Measurements from ENCODE around the gene NCAPH2.
"Not testable (repeated sequence)": the region's sequence is repeated elsewhere in the genome, so short reads cannot be mapped to it uniquely, and the experiment has no call there.

NCAPH2 gene

DNA sequence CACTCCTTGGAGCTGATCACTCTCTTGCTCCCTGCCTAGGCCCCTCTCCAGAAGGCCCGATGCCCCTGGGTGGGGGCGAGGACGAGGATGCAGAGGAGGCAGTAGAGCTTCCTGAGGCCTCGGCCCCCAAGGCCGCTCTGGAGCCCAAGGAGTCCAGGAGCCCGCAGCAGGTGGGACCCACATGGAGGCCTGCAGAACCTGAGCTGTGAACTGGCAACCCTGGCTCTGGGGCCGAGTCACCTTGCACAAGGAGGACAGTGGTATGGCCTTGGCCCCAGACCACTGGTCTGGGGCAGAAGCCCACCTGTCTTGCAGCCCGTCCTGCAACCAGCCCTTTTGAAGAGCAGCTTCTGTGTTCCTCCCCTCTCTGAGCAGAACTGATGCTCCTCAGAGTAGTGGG, 11.1 kb downstream of the NCAPH2 start:
- no peak for DNase-seq (ENCODE audit: low read depth)

DNA sequence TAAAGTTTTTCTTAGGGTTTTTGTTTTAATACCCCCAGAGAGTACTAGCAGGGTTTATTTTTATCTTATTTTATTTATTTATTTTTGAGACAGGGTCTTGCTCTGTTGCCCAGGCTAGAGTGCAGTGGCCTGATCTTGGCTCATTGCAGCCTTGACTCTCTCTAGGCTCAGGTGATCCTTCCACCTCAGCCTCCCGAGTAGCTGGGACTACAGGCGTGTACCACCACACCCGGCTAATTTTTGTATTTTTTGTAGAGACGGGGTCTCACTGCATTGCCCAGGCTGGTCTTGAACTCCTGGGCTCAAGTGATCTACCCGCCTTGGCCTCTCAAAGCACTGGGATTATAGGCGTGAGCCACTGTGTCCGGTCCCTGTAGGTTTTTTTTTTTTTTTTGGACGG, 12.2 kb downstream of the NCAPH2 start:
- not testable (repeated sequence) for DNase-seq (ENCODE audit: low read depth)

DNA sequence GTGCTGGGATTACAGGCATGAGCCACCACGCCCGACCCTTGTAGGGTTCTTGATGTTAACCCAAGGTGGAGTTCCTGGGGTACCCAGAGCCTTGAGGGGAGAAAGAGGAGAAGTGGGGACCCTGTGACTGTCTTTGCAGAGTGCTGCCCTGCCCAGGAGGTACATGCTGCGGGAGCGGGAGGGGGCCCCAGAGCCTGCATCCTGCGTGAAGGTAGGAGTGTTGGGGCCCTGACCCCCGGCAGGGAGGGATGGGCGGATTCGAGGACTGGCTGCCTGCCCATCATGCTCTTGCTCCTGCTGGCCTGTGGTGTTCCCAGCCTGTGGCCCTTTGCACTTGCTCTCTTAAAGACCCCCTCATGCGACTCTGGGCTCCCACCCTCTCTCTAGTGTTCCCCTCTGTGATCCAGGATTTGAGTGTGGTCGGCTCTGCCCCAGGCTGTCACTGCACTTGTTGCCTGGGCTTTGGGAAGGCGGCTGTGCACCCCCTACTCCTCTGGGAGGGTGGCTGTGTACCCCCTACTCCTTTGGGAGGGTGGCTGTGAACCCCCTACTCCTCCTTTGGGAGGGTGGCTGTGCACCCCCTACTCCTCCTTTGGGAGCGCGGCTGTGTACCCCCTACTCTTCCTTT, 12.9 kb downstream of the NCAPH2 start:
- DNase-seq (ENCODE audit: low read depth) = no peak

GRCh38 chr22:50521710-50522109, 13.7 kb downstream of the NCAPH2 start:
- no peak for DNase-seq (ENCODE audit: low read depth)

GRCh38 chr22:50522208-50522805, 14.3 kb downstream of the NCAPH2 start:
- DNase-seq (ENCODE audit: low read depth) = no peak

- DNase-seq (ENCODE audit: low read depth) = no peak
Measured at GRCh38 chr22:50522806-50523438, 14.9 kb downstream of the NCAPH2 start.

DNA sequence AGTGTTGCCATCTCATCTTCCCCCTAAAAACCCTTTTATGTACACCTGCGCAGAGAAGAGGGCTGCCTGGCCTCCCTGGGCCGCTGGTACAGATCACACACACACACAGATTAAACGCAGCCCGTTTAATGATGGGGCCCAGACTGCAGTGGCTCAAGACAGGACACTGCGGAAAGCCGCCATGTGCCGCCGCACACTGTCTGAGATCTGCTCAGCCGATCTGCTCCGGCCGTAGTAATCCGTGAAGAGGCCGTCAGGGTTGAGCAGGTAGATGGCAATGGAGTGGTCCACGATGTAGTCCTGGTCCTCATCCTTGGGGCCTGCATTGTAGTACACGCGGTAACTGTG, 15.4 kb downstream of the NCAPH2 start:
- no peak for DNase-seq (ENCODE audit: low read depth)

GRCh38 chr22:50523806-50524675, 16.0 kb downstream of the NCAPH2 start:
- DNase-seq (ENCODE audit: low read depth) = no peak

DNA sequence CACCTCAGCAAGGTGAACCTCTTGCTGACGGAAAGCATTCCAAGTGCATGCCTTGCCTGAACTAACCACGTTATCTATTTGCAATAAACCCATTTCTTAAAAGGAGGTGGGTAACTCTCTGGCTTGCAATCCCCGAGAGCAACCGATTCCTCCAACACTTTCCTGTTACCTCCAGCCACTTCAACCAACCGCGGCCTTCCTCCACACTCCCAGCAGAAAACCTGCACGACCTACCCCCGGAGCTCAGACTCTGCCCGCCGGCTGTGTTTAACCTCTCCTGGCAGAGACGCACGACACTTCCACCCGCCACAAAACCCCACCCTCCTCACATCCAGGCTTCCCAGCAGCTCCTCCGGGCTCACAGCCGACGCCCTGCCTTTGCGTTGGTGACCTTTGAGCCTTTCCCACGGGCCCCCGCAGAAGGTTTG, 16.7 kb downstream of the NCAPH2 start:
- DNase-seq (ENCODE audit: low read depth) = no peak

DNA sequence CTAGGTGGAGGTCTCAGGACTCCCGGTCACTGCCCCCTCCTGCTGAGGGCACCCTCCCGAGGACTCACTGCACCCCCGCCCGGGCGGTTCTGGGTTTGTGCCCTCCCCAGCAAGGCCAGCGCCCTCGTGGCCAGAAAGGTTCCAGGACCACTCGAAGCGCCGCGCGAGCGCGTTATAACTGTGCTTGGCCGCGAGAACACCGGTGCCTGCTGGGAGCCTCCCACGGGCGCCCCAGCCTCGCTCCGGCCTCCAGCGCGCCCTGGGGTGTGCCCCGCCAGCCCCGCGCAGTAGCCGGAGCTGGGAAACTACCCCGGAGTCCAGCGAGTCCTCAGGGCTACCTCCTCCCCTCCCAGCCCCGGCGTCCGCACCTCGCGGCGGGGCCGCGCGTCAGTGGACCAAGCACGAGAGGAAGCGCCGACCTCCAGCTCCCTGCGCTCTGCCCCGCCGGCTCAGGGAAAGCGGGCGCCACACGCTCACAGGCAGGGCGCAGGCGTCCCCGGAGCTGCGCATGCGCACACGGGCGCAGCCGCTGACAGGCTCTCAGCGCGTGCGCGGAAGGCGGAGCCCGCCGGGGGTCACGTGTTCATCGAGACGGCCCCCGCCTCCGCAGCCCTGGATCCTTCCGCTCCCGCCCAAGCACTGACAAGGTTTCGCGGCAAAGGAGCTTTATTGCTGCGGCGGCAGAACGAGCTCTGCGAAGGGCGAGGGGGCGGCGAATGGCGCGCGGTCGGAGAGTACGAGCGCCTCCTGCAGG, 17.3 kb downstream of the NCAPH2 start, which contains the start of gene SCO2:
Gene SCO2 (minus strand): TSS at position 495 of the 754 bp plus-strand sequence. CDS start 1,187 bp downstream, outside the sequence.
- peak; percentile 97 for DNase-seq (ENCODE audit: low read depth)

- DNase-seq (ENCODE audit: low read depth) = no peak
Measured at GRCh38 chr22:50525858-50526107, 17.8 kb downstream of the NCAPH2 start.

DNA sequence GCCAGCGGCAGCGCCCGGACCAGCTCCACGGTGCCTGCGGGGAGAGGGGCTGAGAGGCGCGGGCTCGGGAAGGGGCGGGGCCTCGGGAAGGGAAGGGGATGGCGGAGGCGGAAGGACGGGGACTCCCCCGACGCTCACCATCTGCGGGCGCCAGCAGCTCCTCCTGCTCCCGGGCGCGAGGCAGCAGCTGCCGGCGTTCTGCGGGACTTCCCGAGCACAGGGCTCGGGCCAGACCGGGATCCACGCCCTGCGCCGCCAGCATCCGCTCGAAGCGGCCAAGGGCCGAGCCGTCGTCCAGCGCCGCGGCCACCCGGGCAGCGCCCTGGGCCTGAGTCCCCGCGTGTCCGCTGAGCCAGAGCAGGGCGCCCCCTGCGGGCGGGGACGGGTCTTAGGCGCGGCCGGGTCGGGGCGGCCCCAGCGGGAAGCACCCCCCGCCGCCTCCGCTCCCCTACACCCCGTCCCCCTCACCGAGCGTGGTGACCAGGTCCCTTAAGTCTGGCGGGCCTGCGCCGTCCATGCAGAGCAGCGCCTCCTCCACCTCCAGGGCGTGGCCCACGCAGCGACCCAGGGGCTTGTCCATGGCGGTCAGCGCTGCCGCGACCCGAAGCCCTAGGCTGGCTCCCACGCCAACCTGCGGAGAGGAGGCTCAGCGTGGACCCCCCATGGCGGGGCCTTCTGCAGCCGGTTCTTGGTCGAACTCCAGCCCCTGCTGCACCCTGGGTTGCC, 18.2 kb downstream of the NCAPH2 start:
- DNase-seq (ENCODE audit: low read depth) = peak; percentile 65

DNA sequence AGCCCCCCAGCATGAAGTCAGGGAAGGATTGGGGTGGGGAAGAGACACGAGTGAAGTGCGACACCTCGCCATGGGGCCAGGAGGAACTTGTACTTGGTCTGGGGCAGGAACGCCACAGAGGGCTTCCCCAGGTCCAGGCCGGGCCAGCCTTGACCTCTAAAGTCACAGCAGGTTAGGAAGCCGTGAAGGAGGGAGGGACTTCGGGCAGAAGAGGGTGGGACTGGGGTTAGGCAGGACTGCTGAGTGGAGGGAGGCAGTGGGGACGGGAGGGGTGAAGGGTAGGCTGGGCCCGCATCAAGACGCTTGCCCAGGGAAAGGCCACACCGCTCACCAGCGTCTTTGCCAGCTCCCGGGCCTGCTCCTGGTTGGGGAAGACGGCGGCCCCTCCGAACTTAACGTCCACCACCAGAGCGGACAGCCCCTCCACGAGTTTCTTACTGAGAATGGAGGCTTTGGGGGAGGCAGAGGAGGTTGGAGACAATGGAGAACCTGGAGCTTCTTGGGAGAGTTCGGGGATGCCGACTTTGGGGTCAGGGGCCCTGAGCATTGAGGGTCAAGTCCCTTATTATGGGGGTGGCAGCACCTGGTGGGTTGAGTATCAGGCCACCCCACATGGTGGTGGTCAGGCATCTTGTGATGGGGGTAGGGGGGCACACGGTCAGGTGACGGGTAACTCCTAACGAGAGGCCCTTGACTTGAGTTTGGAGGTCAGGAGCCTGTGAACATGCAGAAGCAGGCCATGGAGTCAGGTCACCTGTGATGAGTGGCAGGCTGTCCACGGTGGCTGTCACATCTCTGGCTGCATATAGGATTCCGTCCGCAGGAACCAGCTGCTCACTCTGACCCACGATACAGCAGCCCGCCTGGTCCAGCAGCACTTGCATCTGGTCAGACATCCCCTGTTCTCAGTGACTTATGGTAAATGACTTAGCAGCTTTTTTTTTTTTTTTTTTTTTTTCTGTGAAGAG, 19.1 kb downstream of the NCAPH2 start:
- no peak for DNase-seq (ENCODE audit: low read depth)

- DNase-seq (ENCODE audit: low read depth) = no peak
Measured at GRCh38 chr22:50527921-50528681, 20.1 kb downstream of the NCAPH2 start.

DNA sequence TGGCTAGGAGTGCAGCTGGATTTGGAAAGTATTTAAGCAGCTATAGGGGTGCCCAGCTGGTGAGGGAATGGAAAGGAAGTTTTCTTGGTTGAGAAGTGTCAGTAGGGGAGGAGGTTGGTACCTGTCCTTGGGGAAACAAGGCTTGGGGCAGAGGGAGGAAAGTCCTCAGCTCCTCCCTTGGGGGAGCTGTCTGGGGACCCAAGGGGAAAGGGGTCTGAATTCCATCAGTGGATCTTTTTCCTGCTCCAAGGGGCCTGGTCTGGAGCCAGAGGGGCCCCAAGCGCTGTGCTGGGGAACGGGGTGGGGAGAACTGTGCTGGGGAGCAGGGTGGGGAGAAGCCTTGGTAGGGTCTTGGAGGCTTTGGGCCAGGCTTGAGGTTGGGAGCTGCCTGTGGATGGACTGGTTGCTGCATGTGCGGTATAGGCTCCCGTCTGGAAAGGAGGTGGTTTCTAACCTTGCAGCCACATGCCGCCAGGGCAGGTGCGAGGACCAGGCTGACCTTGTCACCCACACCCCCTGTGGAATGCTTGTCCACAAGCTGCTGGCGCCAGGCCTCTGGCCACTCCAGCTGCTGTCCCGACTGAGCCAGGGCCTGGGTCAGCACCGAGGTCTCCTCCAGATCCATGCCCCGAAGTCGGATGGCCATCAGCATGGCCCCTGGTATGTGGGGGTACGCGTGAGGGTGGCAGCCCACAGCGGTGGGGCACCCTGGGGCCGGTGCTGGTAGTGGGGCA, 20.8 kb downstream of the NCAPH2 start:
- no peak for DNase-seq (ENCODE audit: low read depth)

GRCh38 chr22:50529416-50529896, 21.4 kb downstream of the NCAPH2 start:
- no peak for DNase-seq (ENCODE audit: low read depth)

GRCh38 chr22:50529897-50530579, 22.0 kb downstream of the NCAPH2 start, which contains the start of gene TYMP:
TSS of gene TYMP (minus strand) at chr22:50530012. CDS start at chr22:50529709, 303 bp downstream.
- no peak for DNase-seq (ENCODE audit: low read depth)

DNA sequence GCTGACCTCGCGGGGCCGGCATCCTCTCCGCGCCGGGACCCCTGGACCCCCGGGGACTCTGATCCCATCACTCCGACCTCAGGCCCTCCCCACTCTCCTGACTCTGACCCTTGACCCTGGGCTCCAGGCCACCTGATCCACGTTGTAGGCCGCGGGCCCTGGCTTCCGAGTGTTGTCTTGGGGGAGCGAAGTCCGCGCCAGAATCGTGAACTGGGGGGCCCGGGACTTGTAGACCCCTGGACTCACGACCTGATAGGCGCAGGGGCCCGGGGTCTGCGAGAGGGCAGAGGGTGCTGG, 22.5 kb downstream of the NCAPH2 start:
- DNase-seq (ENCODE audit: low read depth) = no peak
